A549 (cell line): ENCODE data around the gene TNS3.

Experiments used
- CTCF ChIP-seq: fragments of >200 bp; sonication (Bioruptor Twin); formaldehyde crosslinking; IDR thresholded peaks from 3 replicates; pipeline ENCODE4 v1.5.1; 2016
- ESRRA ChIP-seq: fragments of 150-350 bp; IDR thresholded peaks from 2 replicates; pipeline ENCODE4 v1.6.1; 2014; ENCODE audit warnings: mild to moderate bottlenecking, low read length, borderline replicate concordance
- MYC ChIP-seq: IDR thresholded peaks from 2 replicates; pipeline ENCODE4 v1.6.1; 2012; ENCODE audit warnings: mild to moderate bottlenecking, inconsistent platforms, low read length, improper control_type of control experiment, borderline replicate concordance
- POLR2A ChIP-seq: IDR thresholded peaks from 2 replicates; pipeline ENCODE4 v1.6.1; 2012; ENCODE audit warnings: mild to moderate bottlenecking, low read length

- no peak for TF ChIP-seq CTCF
- TF ChIP-seq ESRRA, result no peak
- TF ChIP-seq POLR2A, result no peak
- no peak for TF ChIP-seq MYC
These were observed 210.1 kb downstream of the TNS3 start for GRCh38 chr7:47371733-47372368.
